ENCODE data around the gene PAX9. TPM values are rescaled to one million over a fixed set of nuclear protein-coding genes. Genes with fewer than 3 reads are reported as not detected.

PAX9 gene
- total RNA-seq, result under 0.01 TPM in 2 replicates

DNA sequence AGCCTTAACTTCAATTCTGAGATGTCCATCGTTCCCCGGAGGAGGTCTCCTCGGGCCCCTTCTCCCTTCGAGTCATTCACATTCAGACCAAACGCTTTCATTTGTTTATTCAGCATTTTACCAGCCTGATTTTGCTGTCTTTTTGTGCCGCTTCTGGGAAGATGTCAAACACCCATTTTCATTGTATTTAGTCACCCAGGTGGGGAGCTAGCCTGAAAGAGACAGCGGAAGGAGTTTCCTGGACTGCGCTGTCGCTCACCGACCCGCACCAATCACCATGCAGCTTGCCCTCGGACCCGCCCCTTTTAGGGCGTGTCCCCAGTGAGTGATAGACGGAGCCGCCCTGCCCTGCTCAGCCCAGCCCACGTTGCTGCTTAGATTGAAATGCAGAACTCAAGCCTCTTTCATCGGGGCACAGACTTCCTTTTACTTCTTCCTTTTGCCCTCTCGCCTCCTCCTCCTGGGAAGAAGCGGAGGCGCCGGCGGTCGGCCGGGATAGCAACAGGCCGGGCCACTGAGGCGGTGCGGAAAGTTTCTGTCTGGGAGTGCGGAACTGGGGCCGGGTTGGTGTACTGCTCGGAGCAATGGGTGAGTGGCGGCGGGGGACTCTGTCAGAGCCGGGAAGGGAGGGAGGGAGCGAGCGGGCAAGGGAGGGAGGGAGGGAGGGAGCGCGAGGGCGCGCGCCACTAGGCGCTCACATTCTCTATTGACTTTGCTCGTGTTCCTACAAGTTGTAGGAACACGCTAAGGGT lies at the start of gene PAX9:
TSS of gene PAX9 (plus strand) at position 355 of the 752 bp plus-strand sequence. CDS start at position 585, 230 bp downstream.

Other genes starting within 250 kb of the PAX9 start
- not detected in 2 replicates for gene NKX2-1, start 141.6 kb upstream of the PAX9 start, total RNA-seq
- not detected in 2 replicates for gene NKX2-8, start 79.2 kb upstream of the PAX9 start, total RNA-seq